HepG2 (cell line): ENCODE data around the gene RCC1. TPM values are rescaled to one million over a fixed set of nuclear protein-coding genes. Genes with fewer than 3 reads are reported as not detected.
A peak's percentile ranks its signal among the peaks of the same experiment; 100 is the strongest.

Source experiments
- EHMT2 ChIP-seq: fragments of 200-600 bp; sonication (generic); IDR thresholded peaks from 2 replicates; pipeline ENCODE4 v1.7.0; 2017; ENCODE audit warnings: antibody characterized with exemption, low read depth, low read length, borderline replicate concordance
- ETV6 ChIP-seq: sonication (generic); formaldehyde crosslinking; conservative IDR thresholded peaks from 2 replicates; pipeline ENCODE4 v1.4.0; 2020; ENCODE audit warnings: missing genetic modification reagents
- FOSL2 ChIP-seq: sonication (generic); formaldehyde crosslinking; IDR thresholded peaks from 2 replicates; pipeline ENCODE4 v1.4.0; 2020; ENCODE audit warnings: missing genetic modification reagents
- KAT7 ChIP-seq: IDR thresholded peaks from 2 replicates; pipeline ENCODE4 v1.6.1; 2018; ENCODE audit warnings: borderline replicate concordance, missing compliant biosample characterization
- NFE2 ChIP-seq: sonication (generic); formaldehyde crosslinking; IDR thresholded peaks from 2 replicates; pipeline ENCODE4 v1.4.0; 2020; ENCODE audit warnings: missing genetic modification reagents
- TBX3 ChIP-seq: fragments of 450-650 bp; IDR thresholded peaks from 2 replicates; pipeline ENCODE4 v1.6.1; 2017; ENCODE audit warnings: antibody characterized with exemption, mild to moderate bottlenecking, inconsistent platforms, borderline replicate concordance
- ZBTB21 ChIP-seq: sonication (generic); formaldehyde crosslinking; IDR thresholded peaks from 2 replicates; pipeline ENCODE4 v1.4.0; 2020; ENCODE audit warnings: missing genetic modification reagents
- ZFP82 ChIP-seq: sonication (generic); formaldehyde crosslinking; IDR thresholded peaks from 2 replicates; pipeline ENCODE4 v1.5.1; 2020; ENCODE audit warnings: mild to moderate bottlenecking, missing genetic modification reagents, borderline replicate concordance
- ZNF205 ChIP-seq: IDR thresholded peaks from 2 replicates; pipeline ENCODE4 v1.6.1; 2018; ENCODE audit warnings: missing biosample characterization, missing genetic modification reagents
- ZNF354B ChIP-seq: sonication (generic); formaldehyde crosslinking; IDR thresholded peaks from 2 replicates; pipeline ENCODE4 v1.8.0; 2022; ENCODE audit warnings: mild to moderate bottlenecking, missing genetic modification reagents
- ZNF549 ChIP-seq: sonication (generic); formaldehyde crosslinking; IDR thresholded peaks from 2 replicates; pipeline ENCODE4 v1.5.0; 2020; ENCODE audit warnings: missing genetic modification reagents
- ZNF570 ChIP-seq: sonication (generic); formaldehyde crosslinking; IDR thresholded peaks from 2 replicates; pipeline ENCODE4 v1.4.0; 2020; ENCODE audit warnings: mild to moderate bottlenecking, missing genetic modification reagents, borderline replicate concordance
- ZNF652 ChIP-seq: IDR thresholded peaks from 2 replicates; pipeline ENCODE4 v1.6.1; 2016; ENCODE audit warnings: low read depth, borderline replicate concordance
- ZNF670 ChIP-seq: sonication (generic); formaldehyde crosslinking; IDR thresholded peaks from 2 replicates; pipeline ENCODE4 v1.8.0; 2022; ENCODE audit warnings: mild to moderate bottlenecking, missing genetic modification reagents, borderline replicate concordance
- ZNF75D ChIP-seq: sonication (generic); formaldehyde crosslinking; IDR thresholded peaks from 2 replicates; pipeline ENCODE4 v1.8.1; 2023; ENCODE audit warnings: missing genetic modification reagents, mild to moderate bottlenecking, borderline replicate concordance
- ZNF816 ChIP-seq: sonication (generic); formaldehyde crosslinking; IDR thresholded peaks from 2 replicates; pipeline ENCODE4 v1.8.0; 2022; ENCODE audit warnings: missing genetic modification reagents, mild to moderate bottlenecking, borderline replicate concordance
- ZNF839 ChIP-seq: sonication (generic); formaldehyde crosslinking; IDR thresholded peaks from 2 replicates; pipeline ENCODE4 v1.4.0; 2020; ENCODE audit warnings: missing genetic modification reagents, mild to moderate bottlenecking, borderline replicate concordance
- polyA plus RNA-seq, 8 experiments: library from polyadenylated mRNA; depleted of rRNA in 3 of 8; stranded (reverse) in 7 of 8; unstranded in 1 of 8; fragments of >200 nt; fragmentation: Illumina TruSeq in 4 of 8; extraction: Trizol in 4 of 8; gene quantifications; 2 replicates each; pipeline versions ENCODE4 v1.2.1 to v1.2.3, GENCODE V29; 2011 to 2016; ENCODE audit warnings: low read depth in 4 of 8, missing spikeins in 1 of 8, mixed read lengths in 1 of 8; ENCODE audit not compliant: insufficient read depth in 1 of 8
- total RNA-seq, 5 experiments: library from RNA; depleted of rRNA; stranded (reverse); fragments of >200 nt; fragmentation: Illumina TruSeq; extraction: Trizol; gene quantifications; 2 replicates each; pipeline ENCODE4 v1.2.3, GENCODE V29; 2016; ENCODE audit warnings: low read depth in 1 of 5
- TF ChIP-seq, protein P1 (sequence below): fragments of 450-650 bp; IDR thresholded peaks from 2 replicates; pipeline ENCODE4 v1.6.1; 2017
- TF ChIP-seq, protein P2 (sequence below): sonication (generic); formaldehyde crosslinking; IDR thresholded peaks from 2 replicates; pipeline ENCODE4 v1.5.0; 2020; ENCODE audit warnings: mild to moderate bottlenecking, low read depth, missing genetic modification reagents, borderline replicate concordance
- TF ChIP-seq, protein P3 (sequence below): IDR thresholded peaks from 2 replicates; pipeline ENCODE4 v1.6.1; 2012; ENCODE audit warnings: low read depth, low read length, improper control_type of control experiment
- TF ChIP-seq, protein P4 (sequence below): sonication (generic); formaldehyde crosslinking; IDR thresholded peaks from 2 replicates; pipeline ENCODE4 v1.4.0; 2020; ENCODE audit warnings: mild to moderate bottlenecking, missing genetic modification reagents, borderline replicate concordance

RCC1 gene
- total and polyA plus RNA-seq, 2 of the 13 experiments (the other 11 are each of a cell fraction or from before 2014, with no cell fraction given), result 47.2 to 80.8 TPM

DNA sequence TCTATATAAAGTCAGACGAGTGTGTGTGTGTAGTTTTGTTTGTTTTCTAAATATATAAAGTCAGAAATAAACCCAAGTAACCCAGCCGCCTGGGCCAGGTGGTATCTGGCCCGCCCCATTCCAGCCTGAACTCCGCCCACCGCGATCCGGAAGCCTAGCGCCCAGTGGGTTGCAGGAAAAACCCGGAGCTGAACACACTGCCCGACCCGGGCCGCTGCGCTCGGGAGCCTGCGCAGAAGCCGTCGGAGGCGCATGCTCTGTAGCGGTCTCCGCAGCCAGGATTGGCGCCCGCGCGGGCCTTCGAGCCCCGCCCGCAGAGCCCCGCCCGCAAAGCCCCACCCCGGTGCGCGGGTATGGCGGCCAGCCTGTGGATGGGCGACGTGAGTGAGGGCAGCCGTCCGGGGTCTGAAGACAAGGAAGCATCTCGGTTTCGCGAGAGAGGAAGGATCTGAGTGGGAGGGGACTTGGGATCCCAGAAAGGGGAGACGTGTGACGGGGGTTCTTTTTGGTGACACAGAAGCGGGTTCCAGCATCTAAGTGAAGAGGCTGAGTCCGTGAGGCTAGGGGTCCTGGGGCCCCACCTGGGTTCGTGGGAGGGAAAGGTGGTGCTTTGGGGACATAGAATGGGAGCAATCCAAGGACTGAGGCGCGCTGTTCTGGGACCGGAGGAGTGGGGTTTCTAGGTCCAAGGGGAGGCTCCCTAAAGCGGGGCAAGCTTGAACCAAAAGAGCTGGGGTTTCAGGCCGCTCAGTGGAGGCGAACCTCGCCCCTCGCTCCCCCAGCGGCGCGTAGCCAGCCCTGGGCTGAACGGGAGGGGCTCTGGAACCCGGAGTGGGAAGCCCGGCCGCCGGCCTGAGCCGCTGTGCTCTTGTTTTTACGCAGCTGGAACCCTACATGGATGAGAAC lies 47.2 kb downstream of the RCC1 start, which contains the start of gene TRNAU1AP (continued):
- TF ChIP-seq, protein P1, sequence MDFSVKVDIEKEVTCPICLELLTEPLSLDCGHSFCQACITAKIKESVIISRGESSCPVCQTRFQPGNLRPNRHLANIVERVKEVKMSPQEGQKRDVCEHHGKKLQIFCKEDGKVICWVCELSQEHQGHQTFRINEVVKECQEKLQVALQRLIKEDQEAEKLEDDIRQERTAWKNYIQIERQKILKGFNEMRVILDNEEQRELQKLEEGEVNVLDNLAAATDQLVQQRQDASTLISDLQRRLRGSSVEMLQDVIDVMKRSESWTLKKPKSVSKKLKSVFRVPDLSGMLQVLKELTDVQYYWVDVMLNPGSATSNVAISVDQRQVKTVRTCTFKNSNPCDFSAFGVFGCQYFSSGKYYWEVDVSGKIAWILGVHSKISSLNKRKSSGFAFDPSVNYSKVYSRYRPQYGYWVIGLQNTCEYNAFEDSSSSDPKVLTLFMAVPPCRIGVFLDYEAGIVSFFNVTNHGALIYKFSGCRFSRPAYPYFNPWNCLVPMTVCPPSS, result no peak
- TF ChIP-seq TBX3, result no peak
- TF ChIP-seq ZNF652 (CRISPR knock-in tag), result no peak; the same call in 1 of the 2 replicates
- TF ChIP-seq ZFP82 (CRISPR knock-in tag), result no peak
- TF ChIP-seq ZNF839 (CRISPR knock-in tag), result no peak; the same call in 1 of the 2 replicates
- TF ChIP-seq, protein P2, sequence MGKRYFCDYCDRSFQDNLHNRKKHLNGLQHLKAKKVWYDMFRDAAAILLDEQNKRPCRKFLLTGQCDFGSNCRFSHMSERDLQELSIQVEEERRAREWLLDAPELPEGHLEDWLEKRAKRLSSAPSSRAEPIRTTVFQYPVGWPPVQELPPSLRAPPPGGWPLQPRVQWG (CRISPR knock-in tag), result no peak
- TF ChIP-seq KAT7 (CRISPR knock-in tag), result 0 out of 2 replicates have a peak, but pooled peaks have one; percentile 37
- TF ChIP-seq ZNF549, result no peak
- TF ChIP-seq ZBTB21, result no peak
- TF ChIP-seq ZNF205 (CRISPR knock-in tag), result 0 out of 2 replicates have a peak, but pooled peaks have one; percentile 64
- TF ChIP-seq EHMT2, result no peak
- TF ChIP-seq ZNF816, result peak; percentile 74
- TF ChIP-seq ETV6 (CRISPR knock-in tag), result no peak
- TF ChIP-seq NFE2 (CRISPR knock-in tag), result no peak
- TF ChIP-seq FOSL2 (CRISPR knock-in tag), result no peak
- no peak for TF ChIP-seq ZNF75D (CRISPR knock-in tag)
- TF ChIP-seq ZNF570 (CRISPR knock-in tag), result no peak
- TF ChIP-seq, protein P3, sequence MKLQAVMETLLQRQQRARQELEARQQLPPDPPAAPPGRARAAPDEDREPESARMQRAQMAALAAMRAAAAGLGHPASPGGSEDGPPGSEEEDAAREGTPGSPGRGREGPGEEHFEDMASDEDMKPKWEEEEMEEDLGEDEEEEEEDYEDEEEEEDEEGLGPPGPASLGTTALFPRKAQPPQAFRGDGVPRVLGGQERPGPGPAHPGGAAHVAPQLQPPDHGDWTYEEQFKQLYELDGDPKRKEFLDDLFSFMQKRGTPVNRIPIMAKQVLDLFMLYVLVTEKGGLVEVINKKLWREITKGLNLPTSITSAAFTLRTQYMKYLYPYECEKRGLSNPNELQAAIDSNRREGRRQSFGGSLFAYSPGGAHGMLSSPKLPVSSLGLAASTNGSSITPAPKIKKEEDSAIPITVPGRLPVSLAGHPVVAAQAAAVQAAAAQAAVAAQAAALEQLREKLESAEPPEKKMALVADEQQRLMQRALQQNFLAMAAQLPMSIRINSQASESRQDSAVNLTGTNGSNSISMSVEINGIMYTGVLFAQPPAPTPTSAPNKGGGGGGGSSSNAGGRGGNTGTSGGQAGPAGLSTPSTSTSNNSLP, result peak; percentile 71; the same call in 1 of the 2 replicates
- TF ChIP-seq, protein P4, sequence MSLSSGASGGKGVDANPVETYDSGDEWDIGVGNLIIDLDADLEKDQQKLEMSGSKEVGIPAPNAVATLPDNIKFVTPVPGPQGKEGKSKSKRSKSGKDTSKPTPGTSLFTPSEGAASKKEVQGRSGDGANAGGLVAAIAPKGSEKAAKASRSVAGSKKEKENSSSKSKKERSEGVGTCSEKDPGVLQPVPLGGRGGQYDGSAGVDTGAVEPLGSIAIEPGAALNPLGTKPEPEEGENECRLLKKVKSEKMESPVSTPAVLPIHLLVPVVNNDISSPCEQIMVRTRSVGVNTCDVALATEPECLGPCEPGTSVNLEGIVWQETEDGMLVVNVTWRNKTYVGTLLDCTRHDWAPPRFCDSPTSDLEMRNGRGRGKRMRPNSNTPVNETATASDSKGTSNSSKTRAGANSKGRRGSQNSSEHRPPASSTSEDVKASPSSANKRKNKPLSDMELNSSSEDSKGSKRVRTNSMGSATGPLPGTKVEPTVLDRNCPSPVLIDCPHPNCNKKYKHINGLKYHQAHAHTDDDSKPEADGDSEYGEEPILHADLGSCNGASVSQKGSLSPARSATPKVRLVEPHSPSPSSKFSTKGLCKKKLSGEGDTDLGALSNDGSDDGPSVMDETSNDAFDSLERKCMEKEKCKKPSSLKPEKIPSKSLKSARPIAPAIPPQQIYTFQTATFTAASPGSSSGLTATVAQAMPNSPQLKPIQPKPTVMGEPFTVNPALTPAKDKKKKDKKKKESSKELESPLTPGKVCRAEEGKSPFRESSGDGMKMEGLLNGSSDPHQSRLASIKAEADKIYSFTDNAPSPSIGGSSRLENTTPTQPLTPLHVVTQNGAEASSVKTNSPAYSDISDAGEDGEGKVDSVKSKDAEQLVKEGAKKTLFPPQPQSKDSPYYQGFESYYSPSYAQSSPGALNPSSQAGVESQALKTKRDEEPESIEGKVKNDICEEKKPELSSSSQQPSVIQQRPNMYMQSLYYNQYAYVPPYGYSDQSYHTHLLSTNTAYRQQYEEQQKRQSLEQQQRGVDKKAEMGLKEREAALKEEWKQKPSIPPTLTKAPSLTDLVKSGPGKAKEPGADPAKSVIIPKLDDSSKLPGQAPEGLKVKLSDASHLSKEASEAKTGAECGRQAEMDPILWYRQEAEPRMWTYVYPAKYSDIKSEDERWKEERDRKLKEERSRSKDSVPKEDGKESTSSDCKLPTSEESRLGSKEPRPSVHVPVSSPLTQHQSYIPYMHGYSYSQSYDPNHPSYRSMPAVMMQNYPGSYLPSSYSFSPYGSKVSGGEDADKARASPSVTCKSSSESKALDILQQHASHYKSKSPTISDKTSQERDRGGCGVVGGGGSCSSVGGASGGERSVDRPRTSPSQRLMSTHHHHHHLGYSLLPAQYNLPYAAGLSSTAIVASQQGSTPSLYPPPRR (CRISPR knock-in tag), result peak; percentile 30; the same call in 1 of the 2 replicates
- TF ChIP-seq ZNF670 (CRISPR knock-in tag), result peak; percentile 82; the same call in 1 of the 2 replicates
- TF ChIP-seq ZNF354B, result no peak
